IPS-15b (cell line): ENCODE results near the gene AP5B1.

ENCODE experiments used
- H3K27me3 ChIP-seq: one replicate; pipeline ENCODE4 v1.6.1; 2013; ENCODE audit warnings: low read length; ENCODE audit not compliant: control insufficient read depth, insufficient read depth
- H3K36me3 ChIP-seq: one replicate; pipeline ENCODE4 v1.6.1; 2013; ENCODE audit warnings: low read length; ENCODE audit not compliant: control insufficient read depth, insufficient read depth
- H3K4me1 ChIP-seq: one replicate; pipeline ENCODE4 v1.6.1; 2013; ENCODE audit warnings: mild to moderate bottlenecking, low read length; ENCODE audit not compliant: control insufficient read depth, insufficient read depth
- H3K4me3 ChIP-seq: one replicate; pipeline ENCODE4 v1.5.1; 2013; ENCODE audit warnings: low read depth, low read length
- H3K9ac ChIP-seq: one replicate; pipeline ENCODE4 v1.6.1; 2013; ENCODE audit warnings: low read depth, mild to moderate bottlenecking, low read length
- H3K9me3 ChIP-seq: one replicate; pipeline ENCODE4 v1.6.1; 2013; ENCODE audit warnings: mild to moderate bottlenecking, low read length; ENCODE audit not compliant: control insufficient read depth, insufficient read depth

The AP5B1 gene

DNA sequence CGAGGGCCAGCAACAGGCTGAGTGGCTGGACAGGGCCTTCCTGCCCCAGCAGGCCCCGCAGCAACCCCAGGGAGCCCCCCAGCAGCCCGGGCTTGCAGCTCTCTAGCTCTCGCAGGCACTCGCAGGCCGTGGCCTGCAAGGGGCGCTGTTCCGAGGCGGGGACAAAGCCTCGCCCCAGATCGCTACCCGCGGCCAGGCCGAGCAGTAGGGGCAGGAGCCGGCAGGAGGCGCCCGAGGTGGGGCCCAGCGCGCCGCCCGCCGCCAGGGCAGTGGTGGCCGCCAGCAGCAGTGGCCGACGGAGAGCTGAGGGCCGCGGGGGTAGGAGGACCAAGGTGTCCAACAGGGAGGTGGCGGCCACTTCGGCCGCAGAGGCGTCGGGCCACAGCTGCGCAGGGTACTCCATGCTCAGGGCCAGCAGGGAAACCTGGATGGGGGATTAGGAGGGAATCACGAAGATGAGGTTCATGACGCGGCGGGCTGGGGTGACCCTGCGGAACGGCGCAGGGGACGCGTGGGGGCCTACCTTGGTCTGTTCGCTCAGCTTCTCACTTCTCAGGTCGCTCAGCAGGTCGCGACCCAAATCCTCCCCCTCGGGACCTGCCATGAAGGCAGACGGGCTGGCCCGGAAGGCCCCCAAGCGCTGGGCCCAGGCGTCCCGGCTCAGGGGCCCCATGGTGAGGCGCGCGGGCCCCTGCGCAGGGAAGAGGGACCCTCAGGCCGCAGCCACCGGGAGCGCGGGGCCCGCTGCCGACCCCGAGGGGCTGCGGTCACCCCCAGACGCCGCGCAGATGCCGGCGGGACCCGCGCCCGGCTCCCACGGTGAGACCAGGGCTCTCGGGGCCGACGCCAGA, 632 bp downstream of the AP5B1 start:
- H3K36me3 ChIP-seq = peaks cover 15% of the 10 kb centered on the region
- peak overlapping the region; percentile 73 for H3K9ac ChIP-seq
- H3K9me3 ChIP-seq = no peaks in the 10 kb centered on the region
- H3K4me3 ChIP-seq = peak overlapping the region; percentile 77
- peaks cover 22% of the 10 kb centered on the region for H3K27me3 ChIP-seq
- peaks cover 2% of the 10 kb centered on the region for H3K4me1 ChIP-seq

DNA sequence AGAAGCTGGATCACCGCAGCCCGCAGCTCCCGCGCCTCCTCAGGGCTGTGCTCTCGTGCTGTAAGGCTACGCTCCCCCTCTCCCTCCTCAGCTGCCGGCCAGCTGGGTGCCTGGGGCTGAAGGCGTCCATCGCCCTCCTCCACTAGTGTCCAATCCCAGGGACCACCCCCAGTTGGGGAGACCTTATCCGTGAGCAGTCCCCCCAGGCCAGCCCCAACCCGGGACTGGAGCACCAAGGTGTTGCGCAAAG, 1.2 kb downstream of the AP5B1 start:
- peak overlapping the region; percentile 77 for H3K4me3 ChIP-seq

DNA sequence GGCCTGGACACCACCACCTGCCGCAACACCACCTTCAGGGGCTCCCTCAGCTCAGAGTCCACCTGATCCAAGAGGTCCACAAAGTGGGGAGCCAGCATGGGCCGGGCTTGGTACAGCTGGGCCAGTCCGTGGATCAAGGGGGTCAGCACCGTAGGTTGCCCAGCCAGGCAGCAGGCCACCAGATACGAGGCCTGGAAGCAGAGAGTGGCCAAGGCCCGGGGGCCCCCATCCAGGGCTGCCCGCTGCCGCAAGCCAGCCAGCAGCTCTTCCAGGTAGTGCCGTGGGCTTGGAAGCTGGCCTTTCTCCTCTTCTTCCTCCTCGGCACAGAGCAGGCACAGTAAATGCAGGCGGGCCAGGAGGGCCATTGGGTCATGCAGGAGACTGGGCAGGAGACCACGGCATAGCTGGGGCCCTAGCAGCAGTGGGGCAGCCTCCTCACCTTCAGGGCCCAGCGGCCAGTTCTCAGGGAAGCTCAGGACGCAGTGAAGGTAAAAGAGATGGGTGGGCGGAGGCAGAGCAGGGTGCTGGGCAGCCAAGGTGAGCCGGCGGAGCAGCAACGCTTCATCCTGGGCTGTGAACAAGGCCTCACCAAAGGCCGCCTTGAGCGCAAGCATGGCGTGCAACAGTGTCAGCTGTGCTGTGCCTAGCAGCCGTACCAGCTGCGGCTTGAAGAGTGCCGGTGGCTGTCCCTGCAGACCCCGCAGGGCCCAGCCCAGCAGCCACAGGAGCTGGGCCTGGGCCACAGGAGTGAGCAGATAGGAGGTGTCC, 1.7 kb downstream of the AP5B1 start:
- no peaks in the 10 kb centered on the region for H3K9me3 ChIP-seq
- peak overlapping the region; percentile 77 for H3K4me3 ChIP-seq

More for the DNA sequence above, 1.2 kb downstream of the AP5B1 start:
- H3K9ac ChIP-seq = peak overlapping the region; percentile 54
- peaks cover 18% of the 10 kb centered on the region for H3K27me3 ChIP-seq
- H3K36me3 ChIP-seq = peaks cover 17% of the 10 kb centered on the region
- no peaks in the 10 kb centered on the region for H3K9me3 ChIP-seq
- H3K4me1 ChIP-seq = peaks cover 2% of the 10 kb centered on the region

DNA sequence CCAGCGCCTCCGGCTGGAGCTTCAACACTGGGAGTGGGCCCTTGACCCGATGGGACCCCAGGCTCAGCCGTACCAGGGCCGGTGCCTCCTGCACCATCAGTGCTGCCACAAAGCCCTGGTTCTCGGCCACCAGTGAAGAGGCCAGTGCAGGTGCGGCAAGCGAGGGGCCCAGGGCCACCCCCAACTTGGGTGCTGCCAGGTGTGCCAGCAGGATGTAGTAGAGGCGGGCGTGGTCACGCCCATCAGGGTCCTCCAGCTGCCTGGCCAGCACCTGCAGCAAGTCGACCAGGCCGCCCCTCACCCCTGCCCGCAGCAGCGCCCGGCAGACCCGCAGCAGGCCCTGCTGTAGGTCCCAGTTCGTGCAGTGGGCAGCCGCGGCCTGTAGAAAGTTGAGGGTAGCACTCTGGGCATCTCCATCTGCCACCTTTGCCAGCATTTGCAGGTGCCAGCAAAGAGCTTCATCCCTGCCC, 2.3 kb downstream of the AP5B1 start:
- Histone ChIP-seq H3K36me3 (peaks cover 17% of the 10 kb centered on the region), H3K4me3 (no peak overlapping the region), H3K4me1 (peaks cover 2% of the 10 kb centered on the region), H3K9me3 (no peaks in the 10 kb centered on the region), H3K9ac (no peak overlapping the region), H3K27me3 (peaks cover 14% of the 10 kb centered on the region)

More for the DNA sequence above, 1.7 kb downstream of the AP5B1 start:
- Histone ChIP-seq H3K9ac (no peak overlapping the region), H3K4me1 (peaks cover 2% of the 10 kb centered on the region), H3K36me3 (peaks cover 17% of the 10 kb centered on the region), H3K27me3 (peaks cover 14% of the 10 kb centered on the region)

DNA sequence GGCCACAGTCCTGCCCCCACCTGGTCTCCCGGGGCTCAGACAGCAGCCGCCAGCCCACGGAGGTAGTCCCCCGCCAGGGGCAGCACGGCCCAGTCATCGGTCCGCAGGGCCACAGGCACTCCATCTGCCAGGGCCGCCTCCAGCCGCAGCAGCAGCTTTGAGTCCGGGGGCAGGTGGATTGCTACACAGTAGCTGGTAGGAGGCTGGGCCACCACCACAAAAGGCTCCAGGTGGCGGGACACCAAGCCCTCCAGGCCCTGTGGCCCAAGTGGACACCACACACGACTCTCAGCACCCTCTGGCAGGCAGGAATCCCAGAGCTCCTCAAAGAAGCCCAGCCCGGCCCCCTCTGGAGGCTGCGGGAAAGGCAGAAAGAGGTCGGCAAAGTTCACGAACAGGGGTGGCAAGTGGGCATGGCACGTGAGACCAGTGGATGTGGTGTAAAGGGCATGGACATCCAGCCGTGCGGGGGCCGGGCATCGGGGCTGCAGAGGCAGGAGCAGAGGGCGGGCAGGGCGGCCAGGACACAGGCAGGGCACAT, 2.9 kb downstream of the AP5B1 start:
- H3K36me3 ChIP-seq = peaks cover 17% of the 10 kb centered on the region
- no peaks in the 10 kb centered on the region for H3K9me3 ChIP-seq
- H3K9ac ChIP-seq = no peak overlapping the region
- H3K4me1 ChIP-seq = no peaks in the 10 kb centered on the region
- H3K27me3 ChIP-seq = peaks cover 11% of the 10 kb centered on the region
- no peak overlapping the region for H3K4me3 ChIP-seq

DNA sequence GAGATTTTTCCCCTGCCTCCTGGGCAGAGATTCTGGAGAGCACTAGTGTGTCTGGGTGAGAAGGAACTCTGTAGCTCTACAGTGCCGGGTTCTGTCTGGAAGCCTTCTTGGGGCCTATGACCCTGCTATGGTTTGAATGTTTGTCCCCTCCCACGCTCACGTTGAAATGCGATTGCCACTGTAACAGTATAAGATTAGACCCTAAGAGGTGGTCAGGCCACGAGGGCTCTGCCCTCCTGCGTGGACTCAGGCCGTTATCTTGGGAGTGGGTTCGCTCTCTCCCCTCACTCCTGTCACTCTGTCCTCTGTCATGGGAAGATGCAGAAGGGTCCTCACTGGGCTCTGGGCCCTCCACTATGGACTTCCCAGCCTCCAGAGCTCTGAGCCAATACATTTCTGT, 3.5 kb downstream of the AP5B1 start:
- no peak overlapping the region for H3K4me3 ChIP-seq
- H3K36me3 ChIP-seq = peaks cover 17% of the 10 kb centered on the region

DNA sequence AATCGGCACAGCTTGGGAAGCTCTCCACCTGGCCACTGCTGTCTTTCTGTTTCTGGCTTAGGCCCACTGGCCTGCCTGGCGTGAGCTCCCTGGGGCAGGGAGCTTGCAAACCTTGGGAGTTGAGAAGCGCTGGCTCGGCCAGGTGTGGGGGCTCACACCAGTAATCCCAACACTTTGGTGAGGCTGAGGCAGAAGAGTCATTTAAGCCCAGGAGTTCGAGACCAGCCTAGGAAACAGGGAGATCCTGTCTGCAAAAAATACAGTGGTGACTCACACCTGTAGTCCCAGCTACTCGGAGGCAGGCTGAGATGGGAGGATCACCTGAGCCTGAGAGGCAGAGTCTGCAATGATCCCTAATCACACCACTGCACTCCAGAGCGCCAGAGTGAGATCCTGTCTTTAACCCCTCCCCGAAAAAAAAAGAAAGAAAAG, 4.0 kb downstream of the AP5B1 start:
- no peaks in the 10 kb centered on the region for H3K27me3 ChIP-seq
- no peaks in the 10 kb centered on the region for H3K9me3 ChIP-seq
- H3K9ac ChIP-seq = no peak overlapping the region
- H3K36me3 ChIP-seq = peaks cover 17% of the 10 kb centered on the region
- no peak overlapping the region for H3K4me3 ChIP-seq
- H3K4me1 ChIP-seq = no peaks in the 10 kb centered on the region

More for the DNA sequence above, 3.5 kb downstream of the AP5B1 start:
- H3K9me3 ChIP-seq = no peaks in the 10 kb centered on the region
- H3K9ac ChIP-seq = no peak overlapping the region
- H3K4me1 ChIP-seq = no peaks in the 10 kb centered on the region
- H3K27me3 ChIP-seq = peaks cover 4% of the 10 kb centered on the region

DNA sequence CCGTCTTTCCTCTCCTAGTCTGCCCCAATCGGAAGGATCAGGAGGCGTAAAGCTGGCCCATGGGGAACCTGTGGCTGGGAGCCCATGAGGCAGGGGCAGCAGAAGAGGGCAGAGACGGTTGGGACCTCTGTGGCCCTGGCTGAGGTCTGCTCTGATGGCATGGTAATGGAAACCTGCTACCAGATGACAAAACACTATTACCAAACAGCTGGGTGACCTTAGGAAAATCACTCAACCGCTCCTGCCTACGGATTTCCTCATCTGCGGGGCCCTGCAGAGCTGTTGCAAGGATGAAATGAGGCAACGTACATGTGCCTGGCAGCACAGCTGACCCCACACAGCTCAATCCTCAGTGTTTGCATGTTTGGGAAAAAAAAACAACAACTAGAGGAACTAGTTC, 4.6 kb downstream of the AP5B1 start:
- Histone ChIP-seq H3K27me3 (no peaks in the 10 kb centered on the region), H3K9ac (no peak overlapping the region), H3K9me3 (no peaks in the 10 kb centered on the region), H3K4me1 (no peaks in the 10 kb centered on the region), H3K36me3 (peaks cover 17% of the 10 kb centered on the region), H3K4me3 (no peak overlapping the region)

DNA sequence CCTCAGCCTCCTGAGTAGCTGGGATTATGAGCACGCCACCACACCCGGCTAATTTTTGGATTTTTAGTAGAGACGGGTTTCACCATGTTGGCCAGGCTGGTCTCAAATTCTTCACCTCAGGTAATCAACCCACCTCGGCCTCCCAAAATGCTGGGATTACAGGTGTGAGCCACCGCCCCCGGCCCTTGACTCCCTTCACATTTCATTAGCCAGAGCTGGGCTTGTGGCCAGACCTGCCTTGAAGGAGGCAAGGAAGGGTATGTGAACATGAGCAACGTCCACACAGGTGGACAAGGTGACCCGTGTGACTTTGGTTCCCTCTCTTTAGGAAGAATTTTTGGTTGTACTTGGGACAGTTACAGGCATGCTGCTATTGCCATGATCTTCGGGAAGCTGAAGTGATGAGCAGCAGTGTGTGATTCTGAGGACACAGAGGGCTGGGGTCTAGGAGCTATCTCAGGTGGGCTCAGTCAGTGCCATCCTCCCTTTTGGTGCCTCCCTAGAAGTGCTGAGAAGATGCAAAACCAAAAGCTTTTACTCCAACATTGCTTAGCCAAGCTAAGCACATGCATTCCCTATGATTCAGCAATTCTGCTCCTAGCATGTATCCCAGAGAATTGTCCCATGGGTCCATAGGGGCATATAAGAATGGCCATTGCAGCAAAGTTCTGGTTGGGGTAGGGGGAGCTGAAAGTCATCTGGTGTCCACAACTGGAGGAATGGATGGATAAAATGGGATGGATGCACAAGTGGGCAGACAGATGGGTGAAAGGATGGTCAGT, 6.1 kb downstream of the AP5B1 start:
- H3K4me3 ChIP-seq = no peak overlapping the region
- no peaks in the 10 kb centered on the region for H3K27me3 ChIP-seq
- H3K9me3 ChIP-seq = no peaks in the 10 kb centered on the region
- H3K9ac ChIP-seq = no peak overlapping the region
- peaks cover 17% of the 10 kb centered on the region for H3K36me3 ChIP-seq
- H3K4me1 ChIP-seq = no peaks in the 10 kb centered on the region

DNA sequence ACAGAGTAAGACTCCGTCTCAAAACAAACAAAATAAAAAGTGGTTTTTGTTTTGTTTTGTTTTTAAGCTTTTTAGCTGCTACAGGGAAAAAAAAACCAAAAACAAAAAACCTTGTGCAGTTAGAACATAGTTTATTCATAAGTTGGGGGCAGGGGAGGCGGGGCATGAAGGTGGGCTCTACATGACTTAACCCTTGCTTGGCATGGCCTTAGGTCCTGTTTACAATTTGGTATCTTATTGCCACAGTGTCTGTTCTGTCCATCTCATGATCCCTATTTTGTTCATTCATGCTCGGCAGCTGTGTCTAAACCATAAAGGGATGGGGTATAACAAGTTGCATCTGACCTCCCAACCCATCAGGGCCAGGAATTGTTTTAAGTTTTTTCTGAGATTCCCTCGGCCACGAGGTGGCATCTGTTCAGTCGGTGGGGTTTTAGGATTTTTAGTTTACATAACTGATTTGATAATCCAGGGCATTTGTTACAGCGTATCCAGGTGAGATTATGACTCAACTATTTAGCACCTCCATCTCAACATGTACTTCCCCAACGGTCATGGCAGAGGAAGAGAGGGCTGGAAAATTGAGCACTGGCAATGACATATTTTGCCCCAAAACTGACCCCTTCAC, 6.9 kb downstream of the AP5B1 start:
- no peaks in the 10 kb centered on the region for H3K4me1 ChIP-seq
- H3K4me3 ChIP-seq = no peak overlapping the region
- H3K9ac ChIP-seq = no peak overlapping the region
- no peaks in the 10 kb centered on the region for H3K27me3 ChIP-seq
- no peaks in the 10 kb centered on the region for H3K9me3 ChIP-seq
- peaks cover 14% of the 10 kb centered on the region for H3K36me3 ChIP-seq

DNA sequence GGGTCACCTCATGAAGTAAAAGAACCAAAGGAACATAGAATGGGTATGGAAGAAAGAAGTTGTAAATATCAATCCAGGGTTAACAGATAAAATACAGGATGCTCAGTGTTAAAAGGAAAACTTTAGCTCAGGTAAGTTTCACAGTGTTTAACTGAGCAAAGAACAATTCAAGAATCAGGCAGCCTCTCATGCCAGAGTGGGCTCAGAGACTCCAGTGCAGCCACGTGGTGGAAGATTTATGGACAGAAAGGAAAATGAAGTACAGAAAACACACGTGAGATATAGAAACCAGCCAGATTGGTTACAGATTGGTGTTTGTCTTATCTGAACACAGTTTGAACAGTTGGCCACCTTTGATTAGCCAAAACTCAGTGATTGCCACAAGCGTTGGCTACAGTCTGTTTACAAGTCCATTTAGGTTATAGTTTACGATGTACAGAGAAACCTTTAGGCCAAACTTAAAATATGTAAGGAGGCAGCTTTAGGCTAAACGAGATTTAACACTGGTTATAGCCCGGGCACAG, 9.1 kb downstream of the AP5B1 start:
- H3K27me3 ChIP-seq = no peaks in the 10 kb centered on the region
- no peaks in the 10 kb centered on the region for H3K4me1 ChIP-seq
- peaks cover 6% of the 10 kb centered on the region for H3K36me3 ChIP-seq
- no peaks in the 10 kb centered on the region for H3K9me3 ChIP-seq
- no peak overlapping the region for H3K4me3 ChIP-seq
- H3K9ac ChIP-seq = no peak overlapping the region
